SK-N-MC (cell line): ENCODE data around the gene SMIM29.

Experiments used
- EZH2 ChIP-seq: fragments of 200-600 bp; sonication (generic); IDR thresholded peaks from one replicate; pipeline ENCODE4 v1.6.1; 2017; ENCODE audit warnings: antibody characterized with exemption
- POLR2AphosphoS5 ChIP-seq: IDR thresholded peaks from 2 replicates; pipeline ENCODE4 v1.6.1; 2012; ENCODE audit warnings: mild to moderate bottlenecking, low read depth, low read length, borderline replicate concordance

- no peak for TF ChIP-seq POLR2AphosphoS5
- no peak for TF ChIP-seq EZH2
Observed at GRCh38 chr6:34278833-34279232, 30.0 kb upstream of the SMIM29 start.
